ENCODE results near the gene PPM1E.
"Not testable (repeated sequence)": the region's sequence is repeated elsewhere in the genome, so short reads cannot be mapped to it uniquely, and the experiment has no call there.

The PPM1E gene

DNA sequence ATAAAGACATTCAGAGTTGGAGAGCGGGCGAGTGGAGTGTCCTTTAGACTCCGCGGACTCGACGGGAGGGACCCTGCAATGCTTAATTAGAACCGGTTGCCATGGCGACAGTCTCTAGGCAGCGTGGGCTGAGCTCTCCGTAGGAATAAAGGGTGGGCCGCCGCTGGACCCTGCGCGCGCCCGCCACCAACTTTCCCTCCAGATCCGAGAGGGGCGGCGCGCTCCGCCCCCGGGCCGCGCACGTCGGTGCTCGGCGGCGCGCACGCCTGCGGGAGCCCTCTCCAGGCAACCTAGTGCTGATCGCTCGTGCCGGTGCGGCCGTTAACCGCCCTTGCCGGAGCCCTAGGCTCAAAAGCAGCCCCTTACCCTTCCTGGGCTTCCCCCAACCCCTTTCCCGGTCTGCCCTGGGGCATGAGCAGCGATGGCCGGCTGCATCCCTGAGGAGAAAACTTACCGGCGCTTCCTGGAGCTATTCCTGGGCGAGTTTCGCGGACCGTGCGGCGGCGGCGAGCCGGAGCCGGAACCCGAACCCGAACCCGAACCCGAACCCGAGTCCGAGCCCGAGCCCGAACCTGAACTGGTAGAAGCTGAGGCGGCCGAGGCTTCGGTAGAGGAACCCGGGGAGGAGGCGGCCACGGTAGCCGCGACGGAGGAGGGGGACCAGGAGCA is at the start of gene PPM1E:
PPM1E (plus strand) TSS at position 278 of the 669 bp plus-strand sequence.
- DNase-seq: peak; percentile 61

GRCh38 chr17:58706351-58707140 is 49.1 kb upstream of the PPM1E start:
- no peak for DNase-seq

GRCh38 chr17:58710948-58711552 is 44.6 kb upstream of the PPM1E start:
- DNase-seq: peak; percentile 56

GRCh38 chr17:58722274-58722673 is 33.4 kb upstream of the PPM1E start:
- no peak for DNase-seq

GRCh38 chr17:58722696-58723095 is 33.0 kb upstream of the PPM1E start:
- DNase-seq: no peak

GRCh38 chr17:58728798-58729197 is 26.9 kb upstream of the PPM1E start:
- DNase-seq: no peak

GRCh38 chr17:58730937-58731336 is 24.7 kb upstream of the PPM1E start:
- no peak for DNase-seq

DNA sequence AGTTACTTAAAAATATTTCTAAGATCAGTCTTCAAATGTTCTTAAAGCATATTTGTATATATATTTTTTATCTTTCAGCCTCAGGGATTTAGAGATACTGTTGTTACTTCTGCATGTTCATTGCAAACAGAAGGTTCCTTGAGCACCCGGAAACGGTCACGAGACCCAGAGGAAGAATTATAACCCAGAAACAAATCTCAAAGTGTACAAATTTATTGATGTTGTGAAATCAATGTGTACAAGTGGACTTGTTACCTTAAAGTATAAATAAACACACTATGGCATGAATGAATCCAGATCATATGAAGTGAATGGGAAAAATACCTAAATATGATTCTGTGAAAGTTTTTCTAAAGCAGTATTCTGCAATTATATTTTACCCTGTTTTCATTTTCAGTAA is 21.6 kb upstream of the PPM1E start:
- DNase-seq: no peak

DNA sequence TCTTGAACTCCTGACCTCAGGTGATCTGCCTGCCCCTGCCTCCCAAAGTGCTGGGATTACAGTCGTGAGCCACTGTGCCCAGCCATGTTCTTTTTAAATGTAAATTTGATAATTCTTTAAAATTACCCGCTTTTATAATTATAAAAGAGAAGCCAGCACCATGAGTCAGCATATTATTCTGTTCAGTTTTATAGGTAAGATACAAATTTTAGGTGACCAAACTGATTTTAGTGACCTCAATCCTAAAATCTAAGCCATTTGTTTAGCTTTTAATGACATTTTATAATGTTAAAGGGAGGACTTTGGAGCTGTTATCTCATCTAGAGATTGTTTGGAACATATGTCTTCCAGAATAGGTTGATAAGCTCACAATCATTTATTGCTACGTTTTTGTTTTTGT is 20.8 kb upstream of the PPM1E start:
- DNase-seq: no peak

DNA sequence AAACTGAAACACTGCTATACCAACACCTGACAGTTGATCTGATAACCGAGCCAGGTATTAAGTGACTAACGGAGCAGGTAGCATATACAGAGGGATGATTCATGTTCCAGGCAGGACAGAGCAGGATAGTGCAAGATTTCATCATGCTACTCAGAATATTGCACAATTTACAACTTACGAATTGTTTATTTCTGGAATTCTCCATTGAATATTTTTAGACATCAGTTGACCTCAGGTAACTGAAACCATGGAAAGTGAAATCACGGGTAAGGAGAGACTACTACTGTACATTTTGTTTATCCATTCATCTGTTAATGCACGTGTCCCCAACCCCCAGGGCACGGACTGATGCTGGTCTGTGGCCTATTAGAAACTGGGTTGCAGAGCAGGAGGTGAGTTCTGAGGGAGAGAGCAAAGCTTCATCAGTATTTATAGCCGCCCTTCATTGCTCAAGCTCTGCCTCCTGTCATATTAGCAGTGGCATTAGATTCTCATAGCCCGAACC is 14.5 kb upstream of the PPM1E start:
- no peak for DNase-seq

- DNase-seq: no peak
Observed at GRCh38 chr17:58747674-58748073, 8.0 kb upstream of the PPM1E start.

GRCh38 chr17:58749627-58750026 is 6.0 kb upstream of the PPM1E start:
- not testable (repeated sequence) for DNase-seq

DNA sequence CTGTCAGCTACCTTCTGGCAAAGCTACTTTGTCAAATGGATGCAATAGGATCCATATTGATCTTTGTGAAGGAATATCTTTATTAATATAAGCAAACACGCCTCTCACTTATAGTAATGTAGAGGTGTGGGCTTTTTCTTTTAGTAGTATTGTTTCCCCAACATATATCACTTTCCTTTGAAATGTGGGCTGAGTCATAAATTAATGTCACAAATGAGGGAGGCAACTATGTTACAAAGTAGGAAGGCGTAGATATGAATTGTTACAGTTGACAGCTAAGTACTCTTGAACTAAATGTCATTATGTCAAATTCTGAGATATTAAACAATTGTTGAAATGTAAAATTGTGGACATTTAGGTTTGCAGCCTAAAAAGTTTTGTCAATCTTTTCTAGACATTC is 2.6 kb upstream of the PPM1E start:
- no peak for DNase-seq

- no peak for DNase-seq
Observed at GRCh38 chr17:58755269-58755576, 431 bp upstream of the PPM1E start.

DNA sequence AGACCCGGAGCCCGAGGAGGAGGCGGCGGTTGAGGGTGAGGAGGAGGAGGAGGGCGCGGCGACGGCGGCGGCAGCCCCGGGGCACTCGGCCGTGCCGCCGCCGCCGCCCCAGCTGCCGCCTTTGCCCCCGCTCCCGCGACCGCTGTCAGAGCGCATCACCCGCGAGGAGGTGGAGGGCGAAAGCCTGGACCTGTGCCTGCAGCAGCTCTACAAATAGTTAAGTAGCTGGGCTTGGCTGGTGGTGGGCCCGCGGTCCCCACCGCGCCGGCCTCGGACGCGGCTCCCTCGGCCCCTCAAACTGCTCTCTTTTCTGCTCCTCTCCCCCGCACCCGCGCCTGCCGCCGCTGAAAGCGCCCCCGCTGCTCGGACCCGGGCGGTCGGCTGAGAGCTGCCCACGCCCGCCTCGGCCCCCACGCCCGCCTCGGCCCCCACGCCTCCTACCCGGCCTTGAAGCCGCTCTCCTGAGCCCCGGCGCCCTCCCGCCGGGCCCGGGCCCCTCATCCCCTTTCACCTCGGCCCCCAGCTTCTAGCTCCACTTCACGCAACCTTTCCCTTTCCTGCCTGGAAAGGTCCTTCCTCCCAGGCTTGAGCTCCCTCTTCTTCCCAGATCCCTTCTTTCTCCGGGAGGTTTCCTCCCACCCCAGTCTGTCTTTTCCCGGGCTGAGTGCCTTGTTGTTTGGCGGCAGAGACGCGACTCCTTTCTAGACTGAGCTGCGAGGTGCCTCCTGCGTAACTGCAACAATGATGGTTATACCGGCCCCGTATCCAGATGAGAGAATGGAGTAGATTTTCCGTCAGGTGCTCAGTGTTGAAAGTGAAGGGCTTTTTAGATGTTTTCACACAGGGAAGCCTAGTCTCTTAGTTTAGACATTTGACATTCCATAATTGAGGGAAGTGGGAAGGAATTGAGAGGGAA is 850 bp downstream of the PPM1E start:
- peak; percentile 31 for DNase-seq

DNA sequence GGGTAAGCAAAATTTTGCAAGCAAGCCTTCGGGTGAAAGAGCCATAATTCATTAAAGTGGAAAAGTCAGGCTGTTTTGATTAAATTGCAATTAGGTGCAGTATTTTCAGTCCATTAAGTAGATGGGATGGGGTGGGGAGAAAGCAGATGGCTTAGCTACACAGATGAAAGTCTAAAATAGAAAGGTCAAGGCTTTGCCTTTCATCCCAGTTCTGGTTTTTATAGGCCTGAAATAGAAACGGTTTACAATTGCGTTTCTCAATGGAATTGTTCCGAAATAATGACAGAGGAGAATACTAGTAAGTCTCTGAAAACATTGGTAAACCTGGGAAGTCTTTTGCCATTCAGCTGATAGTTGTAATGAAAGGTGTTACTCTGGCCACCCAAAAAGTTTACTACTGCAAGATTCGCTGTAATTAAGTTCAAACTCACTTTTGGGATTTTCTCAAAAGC is 1.5 kb downstream of the PPM1E start:
- no peak for DNase-seq

DNA sequence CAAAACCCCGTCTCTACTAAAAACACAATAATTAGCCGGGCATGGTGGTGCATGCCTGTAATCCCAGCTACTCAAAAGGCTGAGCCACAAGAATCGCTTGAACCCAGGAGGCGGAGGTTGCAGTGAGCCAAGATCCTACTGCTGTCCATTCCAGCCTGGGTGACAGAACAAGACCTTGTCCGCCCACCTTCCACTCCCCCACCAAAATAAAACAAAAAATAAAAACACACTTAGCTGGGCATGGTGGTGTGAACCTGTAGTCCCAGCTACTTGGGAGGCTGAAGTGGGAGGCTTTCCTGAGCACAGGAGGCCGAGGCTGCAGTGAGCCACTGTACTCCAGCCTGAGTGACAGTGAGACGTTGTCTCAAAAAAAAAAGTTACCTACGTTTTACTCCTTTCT is 3.2 kb downstream of the PPM1E start:
- DNase-seq: no peak

GRCh38 chr17:58759522-58759921 is 3.9 kb downstream of the PPM1E start:
- no peak for DNase-seq

DNA sequence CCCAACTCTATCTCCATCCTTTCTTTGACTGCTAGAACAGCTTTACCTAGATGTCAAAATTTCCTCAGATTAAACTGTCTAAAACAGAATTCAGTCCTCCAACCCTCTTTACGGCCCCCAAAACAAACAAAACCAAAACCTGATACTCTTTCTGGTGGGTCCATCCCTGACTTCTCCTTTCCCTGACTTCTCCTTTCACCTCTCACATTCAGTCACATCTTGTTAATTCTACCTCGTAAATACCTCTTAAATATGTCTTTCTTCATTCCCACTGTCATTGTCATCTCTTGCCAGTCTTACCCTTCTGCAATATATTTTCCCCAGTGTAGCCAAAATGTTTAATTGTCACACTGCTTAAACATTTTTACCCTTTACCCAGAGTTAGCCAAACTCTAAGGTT is 4.6 kb downstream of the PPM1E start:
- DNase-seq: no peak

DNA sequence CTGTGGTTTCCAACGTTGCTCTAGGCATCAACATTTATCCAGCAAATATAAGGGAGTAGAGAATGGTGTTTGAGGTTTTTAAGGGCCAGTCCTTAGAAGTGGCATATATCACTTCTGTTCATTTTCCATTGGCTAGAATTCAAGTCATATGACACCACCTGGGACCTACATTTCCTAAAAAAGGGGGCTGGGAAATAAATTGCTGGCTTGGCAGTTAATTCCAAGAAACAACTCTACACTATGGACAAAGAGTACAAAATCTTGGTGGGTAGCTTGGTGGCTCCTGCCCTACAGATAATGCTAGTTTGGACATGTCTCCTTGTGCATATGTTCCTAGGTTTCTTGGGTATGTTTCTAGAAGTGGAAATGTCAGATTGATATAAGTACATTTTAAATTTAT is 7.6 kb downstream of the PPM1E start:
- no peak for DNase-seq

GRCh38 chr17:58764373-58764772 is 8.7 kb downstream of the PPM1E start:
- no peak for DNase-seq

DNA sequence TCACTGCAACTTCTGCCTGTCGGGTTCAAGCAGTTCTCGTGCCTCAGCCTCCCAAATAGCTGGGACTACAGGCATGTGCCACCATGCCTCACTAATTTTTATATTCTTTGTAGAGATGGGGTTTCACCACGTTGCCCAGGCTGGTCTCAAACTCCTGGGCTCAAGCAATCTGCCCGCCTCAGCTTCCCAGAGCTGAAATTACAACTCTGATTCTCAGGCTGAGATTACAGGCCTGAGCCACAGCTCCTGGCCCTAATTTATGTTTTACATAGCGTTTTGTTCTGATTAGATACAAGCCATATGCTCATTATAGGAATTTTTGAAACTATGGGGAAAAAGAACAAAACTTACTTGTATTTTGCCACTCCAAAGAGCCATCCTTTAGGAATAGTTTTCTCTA is 22.8 kb downstream of the PPM1E start:
- DNase-seq: not testable (repeated sequence)

GRCh38 chr17:58779446-58779845 is 23.8 kb downstream of the PPM1E start:
- no peak for DNase-seq
